ENCODE data around the gene B4GALT3. TPM values are rescaled to one million over a fixed set of nuclear protein-coding genes. Genes with fewer than 3 reads are reported as not detected.

Gene B4GALT3
- total and polyA plus RNA-seq, 9 of the 15 experiments (the other 6 are each of a cell fraction or from before 2014, with no cell fraction given), result 31.2 to 103 (median 46.1) TPM

DNA sequence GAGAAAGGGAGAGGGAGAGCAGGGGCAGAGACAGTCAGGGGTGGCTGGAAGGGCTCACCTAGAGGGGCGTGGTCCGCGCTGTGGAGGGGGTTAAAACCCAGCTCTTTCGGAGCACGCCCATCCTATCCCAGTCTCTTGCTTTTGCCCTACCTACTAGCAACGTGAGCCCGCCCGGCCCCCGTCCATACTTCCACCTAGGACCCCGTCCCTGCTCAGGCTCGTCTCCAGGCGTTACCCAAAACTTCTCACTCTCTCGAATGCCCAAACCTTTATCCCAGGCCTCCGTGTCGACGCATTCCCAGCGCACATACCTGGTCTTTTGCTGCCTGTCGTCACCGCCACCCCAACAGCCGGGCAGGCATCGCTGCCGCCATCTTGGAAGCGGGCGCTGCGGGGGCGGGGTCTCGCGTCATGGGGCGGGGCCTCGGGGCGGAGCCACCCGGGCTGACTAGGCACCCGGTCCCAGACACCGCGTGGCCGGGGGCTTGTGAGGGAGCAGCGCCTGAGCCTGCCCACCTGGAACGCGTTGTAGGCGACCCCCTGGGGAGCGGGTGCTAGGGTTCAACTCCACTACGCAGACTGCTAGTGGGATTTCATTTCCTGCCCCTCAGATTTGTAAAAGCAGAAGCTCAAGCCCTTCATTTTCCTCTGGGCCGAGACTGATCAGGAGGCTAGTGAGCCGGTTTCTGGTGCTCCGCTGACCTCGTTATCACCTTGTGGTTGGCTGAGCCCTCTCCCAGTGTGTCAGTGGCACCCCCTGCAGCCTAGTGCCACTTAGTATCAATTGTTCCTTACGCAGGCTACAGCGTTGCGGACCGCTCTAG is at the start of gene B4GALT3 (continued):
- TF ChIP-seq LCOR (CRISPR knock-in tag; IDR thresholded peaks at IDR 0.05) (peak; percentile 69; the same call in 1 of the 2 replicates), SMAD4 (CRISPR knock-in tag; conservative IDR thresholded peaks at IDR 0.05) (peak; percentile 90), KDM5B (IDR thresholded peaks at IDR 0.05; ENCODE audit: insufficient replicate concordance, low read depth, low read length) (peak; percentile 96), NFYB (IDR thresholded peaks at IDR 0.05; ENCODE audit: extremely low read depth, insufficient read length) (no peak), KDM4B (IDR thresholded peaks at IDR 0.05; ENCODE audit: borderline replicate concordance in 2 of 2, low read depth in 1 of 2) (no peak), SPI1 (IDR thresholded peaks at IDR 0.05; ENCODE audit: borderline replicate concordance, low read depth, low read length) (no peak), ETS2 (tag; IDR thresholded peaks at IDR 0.05; ENCODE audit: borderline replicate concordance, poor library complexity, severe bottlenecking) (no peak), SRSF9 (IDR thresholded peaks at IDR 0.05; ENCODE audit: borderline replicate concordance, low read depth, low read length) (no peak), GATAD2B (IDR thresholded peaks at IDR 0.05; ENCODE audit: borderline replicate concordance) (no peak), NCOR1 (IDR thresholded peaks at IDR 0.05) (peak; percentile 27), NCOA1 (IDR thresholded peaks at IDR 0.05; ENCODE audit: low read depth) (no peak), GABPB2 (CRISPR knock-in tag; conservative IDR thresholded peaks at IDR 0.05) (0 out of 2 replicates have a peak, but pooled peaks have one; percentile 76)
- TF ChIP-seq, protein P1, sequence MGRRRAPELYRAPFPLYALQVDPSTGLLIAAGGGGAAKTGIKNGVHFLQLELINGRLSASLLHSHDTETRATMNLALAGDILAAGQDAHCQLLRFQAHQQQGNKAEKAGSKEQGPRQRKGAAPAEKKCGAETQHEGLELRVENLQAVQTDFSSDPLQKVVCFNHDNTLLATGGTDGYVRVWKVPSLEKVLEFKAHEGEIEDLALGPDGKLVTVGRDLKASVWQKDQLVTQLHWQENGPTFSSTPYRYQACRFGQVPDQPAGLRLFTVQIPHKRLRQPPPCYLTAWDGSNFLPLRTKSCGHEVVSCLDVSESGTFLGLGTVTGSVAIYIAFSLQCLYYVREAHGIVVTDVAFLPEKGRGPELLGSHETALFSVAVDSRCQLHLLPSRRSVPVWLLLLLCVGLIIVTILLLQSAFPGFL (CRISPR knock-in tag; IDR thresholded peaks at IDR 0.05), result 0 out of 2 replicates have a peak, but pooled peaks have one; percentile 15
- TF ChIP-seq, protein P2, sequence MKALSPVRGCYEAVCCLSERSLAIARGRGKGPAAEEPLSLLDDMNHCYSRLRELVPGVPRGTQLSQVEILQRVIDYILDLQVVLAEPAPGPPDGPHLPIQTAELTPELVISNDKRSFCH (CRISPR knock-in tag; IDR thresholded peaks at IDR 0.05), result no peak
- TF ChIP-seq, protein P2 (tag; IDR thresholded peaks at IDR 0.05), result 0 out of 2 replicates have a peak, but pooled peaks have one; percentile 27
- TF ChIP-seq, protein P3, sequence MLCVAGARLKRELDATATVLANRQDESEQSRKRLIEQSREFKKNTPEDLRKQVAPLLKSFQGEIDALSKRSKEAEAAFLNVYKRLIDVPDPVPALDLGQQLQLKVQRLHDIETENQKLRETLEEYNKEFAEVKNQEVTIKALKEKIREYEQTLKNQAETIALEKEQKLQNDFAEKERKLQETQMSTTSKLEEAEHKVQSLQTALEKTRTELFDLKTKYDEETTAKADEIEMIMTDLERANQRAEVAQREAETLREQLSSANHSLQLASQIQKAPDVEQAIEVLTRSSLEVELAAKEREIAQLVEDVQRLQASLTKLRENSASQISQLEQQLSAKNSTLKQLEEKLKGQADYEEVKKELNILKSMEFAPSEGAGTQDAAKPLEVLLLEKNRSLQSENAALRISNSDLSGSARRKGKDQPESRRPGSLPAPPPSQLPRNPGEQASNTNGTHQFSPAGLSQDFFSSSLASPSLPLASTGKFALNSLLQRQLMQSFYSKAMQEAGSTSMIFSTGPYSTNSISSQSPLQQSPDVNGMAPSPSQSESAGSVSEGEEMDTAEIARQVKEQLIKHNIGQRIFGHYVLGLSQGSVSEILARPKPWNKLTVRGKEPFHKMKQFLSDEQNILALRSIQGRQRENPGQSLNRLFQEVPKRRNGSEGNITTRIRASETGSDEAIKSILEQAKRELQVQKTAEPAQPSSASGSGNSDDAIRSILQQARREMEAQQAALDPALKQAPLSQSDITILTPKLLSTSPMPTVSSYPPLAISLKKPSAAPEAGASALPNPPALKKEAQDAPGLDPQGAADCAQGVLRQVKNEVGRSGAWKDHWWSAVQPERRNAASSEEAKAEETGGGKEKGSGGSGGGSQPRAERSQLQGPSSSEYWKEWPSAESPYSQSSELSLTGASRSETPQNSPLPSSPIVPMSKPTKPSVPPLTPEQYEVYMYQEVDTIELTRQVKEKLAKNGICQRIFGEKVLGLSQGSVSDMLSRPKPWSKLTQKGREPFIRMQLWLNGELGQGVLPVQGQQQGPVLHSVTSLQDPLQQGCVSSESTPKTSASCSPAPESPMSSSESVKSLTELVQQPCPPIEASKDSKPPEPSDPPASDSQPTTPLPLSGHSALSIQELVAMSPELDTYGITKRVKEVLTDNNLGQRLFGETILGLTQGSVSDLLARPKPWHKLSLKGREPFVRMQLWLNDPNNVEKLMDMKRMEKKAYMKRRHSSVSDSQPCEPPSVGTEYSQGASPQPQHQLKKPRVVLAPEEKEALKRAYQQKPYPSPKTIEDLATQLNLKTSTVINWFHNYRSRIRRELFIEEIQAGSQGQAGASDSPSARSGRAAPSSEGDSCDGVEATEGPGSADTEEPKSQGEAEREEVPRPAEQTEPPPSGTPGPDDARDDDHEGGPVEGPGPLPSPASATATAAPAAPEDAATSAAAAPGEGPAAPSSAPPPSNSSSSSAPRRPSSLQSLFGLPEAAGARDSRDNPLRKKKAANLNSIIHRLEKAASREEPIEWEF (CRISPR knock-in tag; IDR thresholded peaks at IDR 0.05), result no peak
- TF ChIP-seq, protein P4, sequence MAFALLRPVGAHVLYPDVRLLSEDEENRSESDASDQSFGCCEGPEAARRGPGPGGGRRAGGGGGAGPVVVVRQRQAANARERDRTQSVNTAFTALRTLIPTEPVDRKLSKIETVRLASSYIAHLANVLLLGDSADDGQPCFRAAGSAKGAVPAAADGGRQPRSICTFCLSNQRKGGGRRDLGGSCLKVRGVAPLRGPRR (CRISPR knock-in tag; IDR thresholded peaks at IDR 0.05), result no peak
- TF ChIP-seq, protein P5, sequence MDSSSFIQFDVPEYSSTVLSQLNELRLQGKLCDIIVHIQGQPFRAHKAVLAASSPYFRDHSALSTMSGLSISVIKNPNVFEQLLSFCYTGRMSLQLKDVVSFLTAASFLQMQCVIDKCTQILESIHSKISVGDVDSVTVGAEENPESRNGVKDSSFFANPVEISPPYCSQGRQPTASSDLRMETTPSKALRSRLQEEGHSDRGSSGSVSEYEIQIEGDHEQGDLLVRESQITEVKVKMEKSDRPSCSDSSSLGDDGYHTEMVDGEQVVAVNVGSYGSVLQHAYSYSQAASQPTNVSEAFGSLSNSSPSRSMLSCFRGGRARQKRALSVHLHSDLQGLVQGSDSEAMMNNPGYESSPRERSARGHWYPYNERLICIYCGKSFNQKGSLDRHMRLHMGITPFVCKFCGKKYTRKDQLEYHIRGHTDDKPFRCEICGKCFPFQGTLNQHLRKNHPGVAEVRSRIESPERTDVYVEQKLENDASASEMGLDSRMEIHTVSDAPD (CRISPR knock-in tag; IDR thresholded peaks at IDR 0.05), result no peak

All from K562 (cell line).